Nephron (organoid): ENCODE data around the gene NLN.

Experiments used
- H3K27ac Mint-ChIP-seq, 3 experiments: 2 replicates each; pipeline ENCODE4 v1.8.0; 2020; ENCODE audit warnings: mixed read lengths in 3 of 3, mild to moderate bottlenecking in 2 of 3, moderate library complexity in 1 of 3
- H3K27me3 Mint-ChIP-seq: 2 replicates; pipeline ENCODE4 v1.8.0; 2021; ENCODE audit warnings: low read depth, mild to moderate bottlenecking, moderate library complexity, mixed read lengths
- H3K36me3 Mint-ChIP-seq: 2 replicates; pipeline ENCODE4 v1.8.0; 2020; ENCODE audit warnings: low read depth, mixed read lengths
- H3K4me1 Mint-ChIP-seq: 2 replicates; pipeline ENCODE4 v1.8.0; 2020; ENCODE audit warnings: mixed read lengths
- H3K4me3 Mint-ChIP-seq, 3 experiments: 2 replicates each; pipeline ENCODE4 v1.8.0; 2020; ENCODE audit warnings: mild to moderate bottlenecking in 3 of 3, mixed read lengths in 3 of 3, moderate library complexity in 2 of 3
- H3K9me3 Mint-ChIP-seq: 2 replicates; pipeline ENCODE4 v1.8.0; 2020; ENCODE audit warnings: mixed read lengths
- TF ChIP-seq, protein P1 (sequence below), 3 experiments: fragments of 200-600 bp; sonication (generic); IDR thresholded peaks; one replicate each; pipeline ENCODE4 v1.5.0; 2021; ENCODE audit warnings: antibody characterized with exemption in 3 of 3; ENCODE audit not compliant: unreplicated experiment in 3 of 3

Gene NLN

DNA sequence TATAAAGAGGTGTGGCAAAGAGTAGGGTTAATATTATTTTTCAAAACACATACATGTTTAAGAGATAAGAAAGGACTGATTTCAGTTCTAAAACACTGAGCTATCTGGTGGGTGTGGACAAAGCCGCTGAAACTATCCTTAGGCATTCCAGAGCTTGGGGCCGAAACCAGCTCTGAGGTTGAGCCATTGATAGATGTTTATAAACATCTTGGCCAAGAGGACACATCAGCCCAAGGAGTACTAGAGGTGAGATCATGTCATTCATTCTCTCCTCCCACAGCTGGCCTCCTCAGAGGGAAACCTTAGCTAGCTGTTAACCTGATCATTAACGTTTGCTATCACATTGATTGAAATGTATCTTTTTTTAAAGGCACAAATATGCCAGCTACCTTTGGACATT is 89.9 kb downstream of the NLN start:
- Mint-ChIP-seq H3K4me3 (no peak overlapping the region), H3K27ac (no peak overlapping the region), H3K27me3 (no peaks in the 10 kb centered on the region), H3K4me1 (peaks cover 6% of the 10 kb centered on the region), H3K9me3 (no peaks in the 10 kb centered on the region), H3K36me3 (peaks cover 71% of the 10 kb centered on the region)
- TF ChIP-seq, protein P1, sequence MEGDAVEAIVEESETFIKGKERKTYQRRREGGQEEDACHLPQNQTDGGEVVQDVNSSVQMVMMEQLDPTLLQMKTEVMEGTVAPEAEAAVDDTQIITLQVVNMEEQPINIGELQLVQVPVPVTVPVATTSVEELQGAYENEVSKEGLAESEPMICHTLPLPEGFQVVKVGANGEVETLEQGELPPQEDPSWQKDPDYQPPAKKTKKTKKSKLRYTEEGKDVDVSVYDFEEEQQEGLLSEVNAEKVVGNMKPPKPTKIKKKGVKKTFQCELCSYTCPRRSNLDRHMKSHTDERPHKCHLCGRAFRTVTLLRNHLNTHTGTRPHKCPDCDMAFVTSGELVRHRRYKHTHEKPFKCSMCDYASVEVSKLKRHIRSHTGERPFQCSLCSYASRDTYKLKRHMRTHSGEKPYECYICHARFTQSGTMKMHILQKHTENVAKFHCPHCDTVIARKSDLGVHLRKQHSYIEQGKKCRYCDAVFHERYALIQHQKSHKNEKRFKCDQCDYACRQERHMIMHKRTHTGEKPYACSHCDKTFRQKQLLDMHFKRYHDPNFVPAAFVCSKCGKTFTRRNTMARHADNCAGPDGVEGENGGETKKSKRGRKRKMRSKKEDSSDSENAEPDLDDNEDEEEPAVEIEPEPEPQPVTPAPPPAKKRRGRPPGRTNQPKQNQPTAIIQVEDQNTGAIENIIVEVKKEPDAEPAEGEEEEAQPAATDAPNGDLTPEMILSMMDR (IDR thresholded peaks at IDR 0.05; ENCODE audit: unreplicated experiment in 3 of 3): no peak

DNA sequence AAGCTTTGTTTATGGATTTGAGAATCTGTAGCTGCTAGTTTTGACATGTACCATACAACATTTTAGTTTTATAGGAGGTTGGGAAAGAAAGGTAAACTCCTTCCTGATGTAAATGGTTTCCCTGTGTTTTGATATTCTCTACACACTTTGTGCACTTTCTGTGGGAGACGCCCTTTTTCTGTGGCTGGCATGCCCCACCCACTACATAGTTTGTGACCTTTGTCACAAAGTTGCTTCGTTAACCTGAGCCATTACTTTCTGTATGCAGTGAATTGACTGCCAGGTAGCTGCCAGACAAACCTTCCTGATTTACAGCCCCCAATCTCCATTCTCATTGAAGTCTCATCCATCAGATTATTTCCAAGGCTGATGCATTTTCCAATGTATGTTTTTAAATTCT is 90.6 kb downstream of the NLN start:
- Mint-ChIP-seq H3K4me1 (peaks cover 6% of the 10 kb centered on the region), H3K36me3 (peaks cover 71% of the 10 kb centered on the region), H3K4me3 (no peak overlapping the region), H3K27ac (no peak overlapping the region), H3K9me3 (no peaks in the 10 kb centered on the region), H3K27me3 (no peaks in the 10 kb centered on the region)
- TF ChIP-seq, protein P1 (IDR thresholded peaks at IDR 0.05; ENCODE audit: unreplicated experiment in 3 of 3): no peak

DNA sequence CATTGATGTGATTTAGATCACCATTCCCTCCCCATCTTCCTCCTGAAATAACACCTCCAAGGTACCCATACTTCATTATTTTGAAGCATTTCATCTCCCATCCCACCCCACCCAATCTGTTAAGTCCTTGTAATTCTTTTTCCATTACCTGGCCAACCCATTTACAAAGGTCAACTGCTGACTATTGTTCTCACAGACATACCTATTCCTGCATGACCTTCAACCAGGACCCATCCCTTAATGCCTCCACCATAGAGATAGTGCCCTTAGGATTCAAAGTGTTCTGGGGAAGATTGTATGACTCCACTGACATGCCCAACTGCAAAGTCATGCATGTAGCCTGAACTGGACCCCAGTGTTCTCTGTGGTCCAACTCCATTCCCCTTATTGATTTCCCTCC is 91.2 kb downstream of the NLN start:
- TF ChIP-seq, protein P1 (IDR thresholded peaks at IDR 0.05; ENCODE audit: unreplicated experiment in 3 of 3): no peak
- Mint-ChIP-seq H3K27ac (no peak overlapping the region), H3K4me3 (no peak overlapping the region), H3K4me1 (peaks cover 10% of the 10 kb centered on the region), H3K27me3 (no peaks in the 10 kb centered on the region), H3K9me3 (no peaks in the 10 kb centered on the region), H3K36me3 (peaks cover 66% of the 10 kb centered on the region)

DNA sequence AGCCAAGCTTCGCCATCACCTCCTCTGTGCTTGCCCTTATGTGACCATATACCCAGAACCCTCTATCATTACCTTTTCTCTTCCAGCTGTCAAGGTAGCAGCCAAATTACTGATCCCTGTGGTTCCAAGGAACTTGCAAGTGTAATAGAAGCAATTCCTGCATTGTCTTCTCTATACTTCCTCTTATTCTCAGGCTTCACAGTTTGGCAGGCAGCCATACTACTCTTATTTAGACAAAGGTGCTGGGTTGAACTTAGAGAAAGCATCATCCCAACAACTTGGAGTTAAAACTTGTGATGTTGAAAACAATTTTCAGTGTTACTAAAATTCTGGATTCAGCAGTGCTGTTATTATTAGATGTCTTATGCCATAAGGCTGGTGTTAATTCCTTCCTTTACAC is 93.2 kb downstream of the NLN start:
- Mint-ChIP-seq H3K4me3 (no peak overlapping the region), H3K27me3 (no peaks in the 10 kb centered on the region), H3K27ac (no peak overlapping the region), H3K9me3 (no peaks in the 10 kb centered on the region), H3K4me1 (peaks cover 23% of the 10 kb centered on the region), H3K36me3 (peaks cover 50% of the 10 kb centered on the region)
- TF ChIP-seq, protein P1 (IDR thresholded peaks at IDR 0.05; ENCODE audit: unreplicated experiment in 3 of 3): no peak

DNA sequence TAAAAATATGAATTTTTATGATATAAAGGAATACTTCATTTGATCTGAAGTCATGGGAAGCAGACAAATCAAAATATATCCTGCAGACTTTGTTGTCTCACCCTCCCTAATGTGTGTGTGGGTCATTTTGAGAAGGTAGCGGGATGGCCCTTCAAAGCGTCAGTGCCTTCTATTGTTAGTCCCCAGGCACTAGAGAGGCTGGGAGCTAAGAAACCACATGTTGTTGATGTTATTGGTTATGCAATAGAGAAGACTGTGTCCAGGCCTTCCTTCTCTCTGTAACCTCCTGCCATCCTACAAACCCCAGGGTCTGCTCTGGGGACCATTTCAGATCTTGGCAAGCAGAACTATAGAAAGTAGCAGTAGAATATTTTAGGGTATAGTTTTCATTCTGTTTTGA is 94.7 kb downstream of the NLN start:
- H3K4me3 Mint-ChIP-seq: no peak overlapping the region
- no peaks in the 10 kb centered on the region for H3K9me3 Mint-ChIP-seq
- H3K4me1 Mint-ChIP-seq: peaks cover 21% of the 10 kb centered on the region
- TF ChIP-seq, protein P1 (IDR thresholded peaks at IDR 0.05; ENCODE audit: unreplicated experiment in 3 of 3): no peak
- peak overlapping the region in 1 of 3 experiments; percentile 47 for H3K27ac Mint-ChIP-seq
- no peaks in the 10 kb centered on the region for H3K27me3 Mint-ChIP-seq
- H3K36me3 Mint-ChIP-seq: peaks cover 39% of the 10 kb centered on the region

DNA sequence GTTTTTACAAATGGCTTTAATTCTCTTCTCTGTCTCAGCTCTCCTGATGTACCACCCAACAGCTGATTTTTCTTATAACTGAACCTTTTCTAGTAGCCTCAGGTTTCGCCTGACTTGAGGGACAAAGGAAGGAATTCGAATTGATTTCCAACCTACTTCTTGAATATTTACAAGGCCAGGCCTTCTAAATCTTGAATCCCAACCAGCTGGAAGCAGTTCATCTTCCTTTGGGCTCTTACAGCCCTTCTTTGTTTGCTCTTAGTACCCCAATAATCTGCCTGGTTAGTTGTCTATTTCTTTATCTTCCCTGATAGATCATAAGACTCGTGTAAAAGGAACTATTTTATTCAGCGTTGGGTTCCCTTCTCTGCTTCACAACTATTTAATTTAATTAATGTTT is 95.9 kb downstream of the NLN start:
- Mint-ChIP-seq H3K4me1 (peaks cover 33% of the 10 kb centered on the region), H3K36me3 (peaks cover 30% of the 10 kb centered on the region), H3K9me3 (no peaks in the 10 kb centered on the region), H3K4me3 (no peak overlapping the region), H3K27ac (peak overlapping the region; percentile 47 to 73 (median 58)), H3K27me3 (no peaks in the 10 kb centered on the region)
- TF ChIP-seq, protein P1 (IDR thresholded peaks at IDR 0.05; ENCODE audit: unreplicated experiment in 3 of 3): no peak
